Aorta (tissue), 5 donors: Measurements from ENCODE around the gene SNPH. TPM values are rescaled to one million over a fixed set of nuclear protein-coding genes. Genes with fewer than 3 reads are reported as not detected.

Experiments used
- ATAC-seq: fragments of 200-7000 bp; cut with Tn5 transposase; one replicate; pipeline ENCODE4 v1.9.1; 2022; ENCODE audit warnings: moderate library complexity; ENCODE audit not compliant: low FRiP score
- DNase-seq, 2 donors: peaks; one replicate each; pipeline ENCODE4 v3.0.0-alpha.2; 2020
- H3K27ac ChIP-seq, 2 donors: one replicate each; pipeline ENCODE4 v1.5.1; 2013; ENCODE audit warnings: low read length in 2 of 2, mild to moderate bottlenecking in 2 of 2, moderate library complexity in 2 of 2, control low read depth in 1 of 2, inconsistent platforms in 1 of 2, low read depth in 1 of 2
- H3K27me3 ChIP-seq, 2 donors: one replicate each; pipeline ENCODE4 v1.6.1; 2013; ENCODE audit warnings: control low read depth in 1 of 2, low read length in 1 of 2, mild to moderate bottlenecking in 1 of 2, moderate library complexity in 1 of 2; ENCODE audit not compliant: insufficient read depth in 2 of 2, control insufficient read depth in 1 of 2
- H3K36me3 ChIP-seq, 2 donors: one replicate each; pipeline ENCODE4 v1.6.1; 2013; ENCODE audit warnings: control low read depth in 1 of 2, low read length in 1 of 2, mild to moderate bottlenecking in 1 of 2; ENCODE audit not compliant: insufficient read depth in 2 of 2, control insufficient read depth in 1 of 2
- H3K4me1 ChIP-seq, 2 donors: one replicate each; pipeline ENCODE4 v1.6.1; 2013; ENCODE audit warnings: low read length in 2 of 2, control low read depth in 1 of 2, mild to moderate bottlenecking in 1 of 2, moderate library complexity in 1 of 2; ENCODE audit not compliant: insufficient read depth in 2 of 2, control insufficient read depth in 1 of 2
- H3K4me3 ChIP-seq, 2 donors: one replicate each; pipeline ENCODE4 v1.5.1; 2013; ENCODE audit warnings: low read length in 2 of 2, control low read depth in 1 of 2, mild to moderate bottlenecking in 1 of 2
- H3K9me3 ChIP-seq: one replicate; pipeline ENCODE4 v1.6.1; 2013; ENCODE audit warnings: mild to moderate bottlenecking, low read length; ENCODE audit not compliant: control insufficient read depth
- WGBS, 2 donors: extraction: QIAGEN DNeasy Blood & Tissue Kit; methylation state at CpG; one replicate each; pipeline ENCODE4 v1.1.7; 2013; 5-methylcytosine and 5-hydroxymethylcytosine counted together
- intact Hi-C, 2 donors: fragments of 100-400 bp; cut with DNase I; formaldehyde crosslinking; loops; one replicate each; pipeline versions ENCODE4 v1.14.2 to v1.15.0; 2022
- polyA plus RNA-seq, 2 donors: library from polyadenylated mRNA; stranded (reverse); fragments of 200-250 nt; gene quantifications; one replicate each; pipeline ENCODE4 v1.2.3, GENCODE V29; 2013
- total RNA-seq, 2 donors: library from RNA; stranded (reverse); fragmentation: NEBNext Ultra II Directional; extraction: Animal tissue kit (Norgen Biotek cat#: 25700); gene quantifications; one replicate each; pipeline ENCODE4 v1.2.1, GENCODE V29; 2021
- donor health status: healthy with polysubstance abuse.
- donor health status: Bipolar disorder and iron deficiency.
- donor health status: DM: no; HTN: no; CAD: no.
- donor health status: DM: no; HTN: no; CAD: no.
- donor health status: DM: yes; HTN: yes; CAD: no.

The SNPH gene
- total and polyA plus RNA-seq, 4 donors, result 1.3 to 6.8 (median 5.5) TPM

GRCh38 chr20:1292620-1293019, 26.5 kb downstream of the SNPH start:
- Histone ChIP-seq H3K4me1 (no peaks in the 10 kb centered on the region), H3K36me3 (no peaks in the 10 kb centered on the region), H3K9me3 (no peaks in the 10 kb centered on the region), H3K4me3 (no peak overlapping the region), H3K27me3 (no peaks in the 10 kb centered on the region), H3K27ac (no peak overlapping the region)
- ATAC-seq, result no peak
- WGBS, 2 donors, result 79 to 97% methylated on average over 1 of the region's 1 CpG
- intact Hi-C loops, result no loop called here
- no peak for DNase-seq

- no peak overlapping the region for H3K27ac ChIP-seq
- ATAC-seq, result no peak
- H3K36me3 ChIP-seq, result no peaks in the 10 kb centered on the region
- H3K9me3 ChIP-seq, result no peaks in the 10 kb centered on the region
- H3K27me3 ChIP-seq, result no peaks in the 10 kb centered on the region
- no peak overlapping the region for H3K4me3 ChIP-seq
- 83 to 85% methylated on average over 6 of the region's 6 CpGs for WGBS, 2 donors
- no peaks in the 10 kb centered on the region for H3K4me1 ChIP-seq
- intact Hi-C loops, result no loop called here
- DNase-seq, result no peak
Measured at GRCh38 chr20:1293641-1294379, 27.7 kb downstream of the SNPH start.

GRCh38 chr20:1294497-1294896, 28.4 kb downstream of the SNPH start:
- ATAC-seq (no peak), DNase-seq (no peak)
- Histone ChIP-seq H3K4me3 (no peak overlapping the region), H3K4me1 (no peaks in the 10 kb centered on the region), H3K9me3 (no peaks in the 10 kb centered on the region), H3K36me3 (no peaks in the 10 kb centered on the region), H3K27ac (no peak overlapping the region), H3K27me3 (no peaks in the 10 kb centered on the region)
- intact Hi-C loops, result no loop called here
- WGBS, 2 donors, result 85 to 97% methylated on average over 8 of the region's 8 CpGs

- H3K9me3 ChIP-seq, result no peaks in the 10 kb centered on the region
- no peak for DNase-seq
- no peaks in the 10 kb centered on the region for H3K27me3 ChIP-seq
- no peak overlapping the region for H3K4me3 ChIP-seq
- no peak overlapping the region for H3K27ac ChIP-seq
- intact Hi-C loops, result no loop called here
- WGBS, 2 donors, result 89 to 93% methylated on average over 20 of the region's 20 CpGs
- no peaks in the 10 kb centered on the region for H3K4me1 ChIP-seq
- H3K36me3 ChIP-seq, result no peaks in the 10 kb centered on the region
- ATAC-seq, result no peak
Measured at GRCh38 chr20:1295276-1295930, 29.3 kb downstream of the SNPH start.

GRCh38 chr20:1296117-1296610, 30.1 kb downstream of the SNPH start:
- intact Hi-C loops, result no loop called here
- DNase-seq (no peak), ATAC-seq (no peak)
- 91 to 94% methylated on average over 20 of the region's 20 CpGs for WGBS, 2 donors
- Histone ChIP-seq H3K27me3 (no peaks in the 10 kb centered on the region), H3K4me1 (no peaks in the 10 kb centered on the region), H3K4me3 (no peak overlapping the region), H3K36me3 (no peaks in the 10 kb centered on the region), H3K9me3 (no peaks in the 10 kb centered on the region), H3K27ac (no peak overlapping the region)

GRCh38 chr20:1296922-1297321, 30.8 kb downstream of the SNPH start:
- Histone ChIP-seq H3K9me3 (no peaks in the 10 kb centered on the region), H3K36me3 (no peaks in the 10 kb centered on the region), H3K4me3 (no peak overlapping the region), H3K27ac (no peak overlapping the region), H3K4me1 (no peaks in the 10 kb centered on the region), H3K27me3 (no peaks in the 10 kb centered on the region)
- intact Hi-C loops, result no loop called here
- 83 to 90% methylated on average over 14 of the region's 14 CpGs for WGBS, 2 donors
- DNase-seq, result no peak
- no peak for ATAC-seq

GRCh38 chr20:1297486-1297885, 31.4 kb downstream of the SNPH start:
- Histone ChIP-seq H3K4me3 (no peak overlapping the region), H3K27me3 (no peaks in the 10 kb centered on the region), H3K4me1 (no peaks in the 10 kb centered on the region), H3K9me3 (no peaks in the 10 kb centered on the region), H3K36me3 (no peaks in the 10 kb centered on the region), H3K27ac (no peak overlapping the region)
- intact Hi-C loops, result no loop called here
- WGBS, 2 donors, result 91 to 97% methylated on average over 2 of the region's 2 CpGs
- no peak for ATAC-seq
- DNase-seq, result no peak

GRCh38 chr20:1298166-1298565, 32.1 kb downstream of the SNPH start:
- Histone ChIP-seq H3K9me3 (no peaks in the 10 kb centered on the region), H3K4me3 (no peak overlapping the region), H3K27ac (no peak overlapping the region), H3K36me3 (no peaks in the 10 kb centered on the region), H3K27me3 (no peaks in the 10 kb centered on the region), H3K4me1 (no peaks in the 10 kb centered on the region)
- DNase-seq, result no peak
- no peak for ATAC-seq
- 91 to 95% methylated on average over 5 of the region's 5 CpGs for WGBS, 2 donors
- intact Hi-C loops, result no loop called here
